ENCODE results near the gene SLC4A4. TPM values are rescaled to one million over a fixed set of nuclear protein-coding genes. Genes with fewer than 3 reads are reported as not detected.

Gene SLC4A4
- total and polyA plus RNA-seq, 12 donors: 0.24 to 1.5 (median 0.59) TPM

DNA sequence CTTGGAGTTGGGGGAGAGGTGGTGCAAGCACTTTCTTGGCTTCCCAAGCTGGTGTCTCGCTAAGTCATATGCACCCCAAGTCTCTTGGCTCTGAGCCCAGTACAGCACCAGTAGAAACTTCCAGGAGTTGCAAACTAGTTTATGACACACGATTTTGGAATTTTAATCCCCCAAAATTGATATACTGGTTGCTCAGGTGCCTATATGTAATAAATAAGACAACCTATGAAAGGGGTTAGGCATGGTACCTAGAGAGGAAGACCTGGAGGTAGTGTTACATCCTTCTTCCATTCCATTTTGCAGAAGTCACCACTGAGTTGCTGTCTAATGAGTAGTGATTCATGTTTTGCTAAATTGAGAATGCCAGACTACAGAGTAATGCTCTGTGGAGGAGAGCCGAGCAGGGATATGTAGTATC is 4.3 kb upstream of the SLC4A4 start:
- Histone ChIP-seq H3K4me3 (no peak overlapping the region), H3K27me3 (no peaks in the 10 kb centered on the region), H3K9me3 (replicated peaks in 1 of 3) (no peaks in the 10 kb centered on the region), H3K27ac (no peak overlapping the region), H3K36me3 (replicated peaks in 1 of 2) (no peaks in the 10 kb centered on the region), H3K4me1 (replicated peaks in 1 of 2) (no peaks in the 10 kb centered on the region)
- intact Hi-C loops (cut with DNase I): no loop called here
- TF ChIP-seq, protein P1, sequence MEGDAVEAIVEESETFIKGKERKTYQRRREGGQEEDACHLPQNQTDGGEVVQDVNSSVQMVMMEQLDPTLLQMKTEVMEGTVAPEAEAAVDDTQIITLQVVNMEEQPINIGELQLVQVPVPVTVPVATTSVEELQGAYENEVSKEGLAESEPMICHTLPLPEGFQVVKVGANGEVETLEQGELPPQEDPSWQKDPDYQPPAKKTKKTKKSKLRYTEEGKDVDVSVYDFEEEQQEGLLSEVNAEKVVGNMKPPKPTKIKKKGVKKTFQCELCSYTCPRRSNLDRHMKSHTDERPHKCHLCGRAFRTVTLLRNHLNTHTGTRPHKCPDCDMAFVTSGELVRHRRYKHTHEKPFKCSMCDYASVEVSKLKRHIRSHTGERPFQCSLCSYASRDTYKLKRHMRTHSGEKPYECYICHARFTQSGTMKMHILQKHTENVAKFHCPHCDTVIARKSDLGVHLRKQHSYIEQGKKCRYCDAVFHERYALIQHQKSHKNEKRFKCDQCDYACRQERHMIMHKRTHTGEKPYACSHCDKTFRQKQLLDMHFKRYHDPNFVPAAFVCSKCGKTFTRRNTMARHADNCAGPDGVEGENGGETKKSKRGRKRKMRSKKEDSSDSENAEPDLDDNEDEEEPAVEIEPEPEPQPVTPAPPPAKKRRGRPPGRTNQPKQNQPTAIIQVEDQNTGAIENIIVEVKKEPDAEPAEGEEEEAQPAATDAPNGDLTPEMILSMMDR (IDR thresholded peaks at IDR 0.05): no peak
- no peak for TF ChIP-seq POLR2A (IDR thresholded peaks at IDR 0.05)
- 70 to 86% (median 79%) methylated on average over 3 of the region's 3 CpGs for WGBS, 4 donors
- DNase-seq: no peak

DNA sequence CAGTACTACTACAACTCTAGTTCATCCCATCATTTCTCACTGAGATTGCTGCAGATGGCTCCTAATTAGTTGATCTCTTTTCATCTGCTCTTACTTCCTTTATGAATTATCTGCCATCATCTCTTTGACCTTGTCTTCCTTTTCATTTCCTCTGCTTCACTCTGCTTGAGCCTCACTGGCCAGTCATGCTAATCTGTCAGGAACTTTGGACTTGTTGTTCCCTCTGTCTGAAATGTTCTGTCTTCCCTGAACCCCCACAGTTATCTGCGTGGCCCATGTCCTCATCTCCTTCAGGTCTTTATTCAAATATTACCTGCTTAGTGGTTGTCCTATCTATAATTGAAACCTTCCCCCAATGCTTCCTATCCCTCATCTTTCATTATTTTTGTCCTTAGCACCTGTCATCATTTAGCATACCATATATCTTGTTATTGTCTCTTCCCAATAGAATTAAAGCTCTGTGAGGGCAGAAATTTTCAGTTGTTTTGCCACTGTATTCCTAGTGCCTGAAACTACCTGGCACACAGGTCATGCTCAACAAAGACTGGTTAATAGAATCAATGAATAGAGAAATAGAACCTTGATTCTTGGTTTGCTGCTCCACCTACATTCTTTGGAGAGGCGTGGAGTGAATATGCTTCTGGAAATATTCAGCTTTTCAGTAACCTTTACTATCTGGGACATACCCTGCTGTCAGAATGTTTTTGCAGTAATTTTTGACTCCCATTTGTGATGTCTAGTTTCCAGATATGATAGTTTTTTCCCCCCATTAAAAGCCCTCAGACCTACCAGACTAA is 5.0 kb downstream of the SLC4A4 start:
- H3K4me3 ChIP-seq: no peak overlapping the region
- DNase-seq: no peak
- no peaks in the 10 kb centered on the region for H3K9me3 ChIP-seq (replicated peaks in 1 of 3)
- intact Hi-C loops (cut with DNase I): no loop called here
- no peak for TF ChIP-seq POLR2A (IDR thresholded peaks at IDR 0.05)
- TF ChIP-seq, protein P1 (IDR thresholded peaks at IDR 0.05): no peak
- H3K36me3 ChIP-seq (replicated peaks in 1 of 2): no peaks in the 10 kb centered on the region
- 73 to 92% (median 82%) methylated on average over 2 of the region's 2 CpGs for WGBS, 4 donors
- no peaks in the 10 kb centered on the region for H3K27me3 ChIP-seq
- no peak overlapping the region for H3K27ac ChIP-seq
- H3K4me1 ChIP-seq (replicated peaks in 1 of 2): no peaks in the 10 kb centered on the region

DNA sequence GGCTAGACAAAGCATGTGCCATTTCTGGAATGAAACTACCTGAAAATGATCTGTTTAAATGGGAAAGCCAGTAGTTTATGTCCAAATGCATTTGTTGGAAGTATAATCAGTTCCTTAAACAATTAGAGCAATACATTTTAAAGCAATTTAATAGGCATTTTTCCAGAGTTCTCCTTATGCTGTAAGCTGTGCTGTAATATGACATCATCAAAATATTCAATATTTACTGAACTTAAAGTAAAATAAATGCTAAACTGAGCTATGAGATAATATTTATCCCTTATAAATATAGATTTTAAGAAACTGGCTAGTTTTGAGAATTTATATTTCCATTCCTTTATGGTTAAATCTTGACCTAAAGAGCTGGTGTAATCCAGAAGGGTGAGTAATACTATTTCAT is 7.9 kb downstream of the SLC4A4 start:
- intact Hi-C loops (cut with DNase I): no loop called here
- Histone ChIP-seq H3K27ac (no peak overlapping the region), H3K4me3 (no peak overlapping the region), H3K36me3 (replicated peaks in 1 of 2) (no peaks in the 10 kb centered on the region), H3K27me3 (no peaks in the 10 kb centered on the region), H3K9me3 (replicated peaks in 1 of 3) (no peaks in the 10 kb centered on the region), H3K4me1 (replicated peaks in 1 of 2) (no peaks in the 10 kb centered on the region)
- no peak for DNase-seq
- TF ChIP-seq POLR2A (IDR thresholded peaks at IDR 0.05): no peak
- TF ChIP-seq, protein P1 (IDR thresholded peaks at IDR 0.05): no peak

DNA sequence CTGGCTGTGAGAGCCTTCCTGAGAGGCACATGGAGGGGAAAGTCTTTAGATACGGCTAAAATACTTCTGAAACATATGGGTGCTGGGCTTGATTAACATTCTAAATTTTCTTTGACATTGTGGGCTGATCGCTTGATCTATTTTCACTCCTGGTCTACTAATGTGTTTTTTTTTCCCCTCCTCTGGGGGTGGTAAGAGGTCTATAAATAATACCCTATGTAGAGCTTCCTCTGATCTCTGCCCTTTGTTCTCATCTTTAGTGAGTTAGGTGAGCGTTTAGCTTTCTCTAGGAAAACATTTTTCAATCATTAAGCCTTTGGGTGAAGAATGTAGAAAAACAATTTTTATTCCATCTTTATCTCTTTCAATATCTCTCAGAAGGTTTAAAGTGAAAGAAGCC is 9.8 kb downstream of the SLC4A4 start:
- DNase-seq: no peak
- Histone ChIP-seq H3K4me1 (replicated peaks in 1 of 2) (no peaks in the 10 kb centered on the region), H3K27ac (no peak overlapping the region), H3K27me3 (no peaks in the 10 kb centered on the region), H3K36me3 (replicated peaks in 1 of 2) (no peaks in the 10 kb centered on the region), H3K9me3 (replicated peaks in 1 of 3) (no peaks in the 10 kb centered on the region), H3K4me3 (no peak overlapping the region)
- intact Hi-C loops (cut with DNase I): no loop called here
- 61 to 73% (median 71%) methylated on average over 3 of the region's 3 CpGs for WGBS, 4 donors
- no peak for TF ChIP-seq POLR2A (IDR thresholded peaks at IDR 0.05)
- TF ChIP-seq, protein P1 (IDR thresholded peaks at IDR 0.05): no peak
